Measurements from ENCODE around the gene DLL3. TPM values are rescaled to one million over a fixed set of nuclear protein-coding genes. Genes with fewer than 3 reads are reported as not detected.
A peak's percentile ranks its signal among the peaks of the same experiment; 100 is the strongest.
"Not testable (repeated sequence)": the region's sequence is repeated elsewhere in the genome, so short reads cannot be mapped to it uniquely, and the experiment has no call there.

Gene DLL3
- total RNA-seq, 2 donors from 2014 or later = not detected

DNA sequence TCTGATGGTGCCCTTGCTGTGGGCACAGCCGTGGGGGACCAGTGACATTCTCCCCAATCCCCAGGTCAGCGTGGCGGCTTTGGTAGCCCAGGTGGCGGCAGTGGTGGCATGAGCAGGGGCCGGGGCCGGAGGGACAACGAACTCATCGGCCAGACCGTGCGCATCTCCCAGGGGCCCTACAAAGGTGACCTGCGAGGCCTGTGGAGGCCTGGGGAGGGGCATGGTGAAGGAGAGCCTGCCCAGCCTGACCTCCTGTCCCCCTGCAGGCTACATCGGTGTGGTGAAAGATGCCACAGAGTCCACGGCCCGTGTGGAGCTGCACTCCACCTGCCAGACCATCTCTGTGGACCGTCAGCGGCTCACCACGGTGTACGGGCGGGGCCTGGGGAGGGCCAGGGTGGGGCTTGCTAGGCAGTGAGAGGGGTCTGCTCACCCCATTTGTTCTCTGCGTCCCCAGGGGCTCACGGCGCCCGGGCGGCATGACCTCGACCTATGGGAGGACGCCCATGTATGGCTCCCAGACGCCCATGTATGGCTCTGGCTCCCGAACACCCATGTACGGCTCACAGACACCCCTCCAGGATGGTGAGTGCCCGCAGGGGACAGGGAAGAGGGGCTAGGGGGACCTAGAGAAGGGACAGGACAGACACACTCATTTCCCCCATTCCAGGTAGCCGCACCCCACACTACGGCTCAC, 25.9 kb upstream of the DLL3 start:
- Histone ChIP-seq H3K36me3 (peaks cover 15% of the 10 kb centered on the region), H3K9ac (ENCODE audit: low read depth in 2 of 2, low read length in 2 of 2) (no peak overlapping the region), H3K27ac (no peak overlapping the region), H3K4me3 (no peak overlapping the region), H3K4me1 (no peaks in the 10 kb centered on the region), H3K27me3 (no peaks in the 10 kb centered on the region), H3K9me3 (no peaks in the 10 kb centered on the region)
- intact Hi-C loops (cut with DNase I) = loop anchor here (5.0 kb wide), 1 partner anchor 59 kb away; the partner anchor contains the start of gene EID2B
- TF ChIP-seq, protein P1, sequence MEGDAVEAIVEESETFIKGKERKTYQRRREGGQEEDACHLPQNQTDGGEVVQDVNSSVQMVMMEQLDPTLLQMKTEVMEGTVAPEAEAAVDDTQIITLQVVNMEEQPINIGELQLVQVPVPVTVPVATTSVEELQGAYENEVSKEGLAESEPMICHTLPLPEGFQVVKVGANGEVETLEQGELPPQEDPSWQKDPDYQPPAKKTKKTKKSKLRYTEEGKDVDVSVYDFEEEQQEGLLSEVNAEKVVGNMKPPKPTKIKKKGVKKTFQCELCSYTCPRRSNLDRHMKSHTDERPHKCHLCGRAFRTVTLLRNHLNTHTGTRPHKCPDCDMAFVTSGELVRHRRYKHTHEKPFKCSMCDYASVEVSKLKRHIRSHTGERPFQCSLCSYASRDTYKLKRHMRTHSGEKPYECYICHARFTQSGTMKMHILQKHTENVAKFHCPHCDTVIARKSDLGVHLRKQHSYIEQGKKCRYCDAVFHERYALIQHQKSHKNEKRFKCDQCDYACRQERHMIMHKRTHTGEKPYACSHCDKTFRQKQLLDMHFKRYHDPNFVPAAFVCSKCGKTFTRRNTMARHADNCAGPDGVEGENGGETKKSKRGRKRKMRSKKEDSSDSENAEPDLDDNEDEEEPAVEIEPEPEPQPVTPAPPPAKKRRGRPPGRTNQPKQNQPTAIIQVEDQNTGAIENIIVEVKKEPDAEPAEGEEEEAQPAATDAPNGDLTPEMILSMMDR (IDR thresholded peaks at IDR 0.05) = no peak
- no peak for DNase-seq

DNA sequence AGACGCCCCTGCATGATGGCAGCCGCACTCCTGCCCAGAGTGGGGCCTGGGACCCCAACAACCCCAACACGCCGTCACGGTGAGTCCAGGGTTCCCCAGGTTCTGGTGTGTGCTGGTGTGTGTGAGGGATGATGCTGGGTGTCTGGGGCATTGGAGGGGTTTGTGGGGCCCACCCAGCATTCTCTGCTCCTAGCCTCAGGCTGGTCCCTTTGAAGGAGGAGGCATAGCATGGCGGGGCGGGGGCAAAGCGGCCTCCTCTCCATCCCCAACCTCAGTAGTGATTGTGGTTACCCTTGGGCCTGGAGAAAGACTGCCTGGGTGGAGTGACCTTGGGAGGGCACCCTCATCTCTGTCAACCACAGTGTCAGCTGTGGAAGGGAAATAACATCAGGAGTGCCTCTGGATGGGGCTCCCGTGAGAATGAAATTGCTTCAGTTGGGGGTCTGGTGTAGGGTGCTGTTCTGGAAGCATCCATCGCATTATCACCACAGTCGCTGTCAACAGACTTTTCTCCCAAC, 25.2 kb upstream of the DLL3 start:
- H3K4me1 ChIP-seq = no peaks in the 10 kb centered on the region
- no peaks in the 10 kb centered on the region for H3K9me3 ChIP-seq
- no peak for DNase-seq
- no peak overlapping the region for H3K27ac ChIP-seq
- intact Hi-C loops (cut with DNase I) = loop anchor here (5.0 kb wide), 1 partner anchor 59 kb away; the partner anchor contains the start of gene EID2B
- no peak overlapping the region for H3K4me3 ChIP-seq
- no peaks in the 10 kb centered on the region for H3K27me3 ChIP-seq
- peaks cover 15% of the 10 kb centered on the region for H3K36me3 ChIP-seq
- TF ChIP-seq, protein P1 (IDR thresholded peaks at IDR 0.05) = no peak
- no peak overlapping the region for H3K9ac ChIP-seq (ENCODE audit: low read depth in 2 of 2, low read length in 2 of 2)

DNA sequence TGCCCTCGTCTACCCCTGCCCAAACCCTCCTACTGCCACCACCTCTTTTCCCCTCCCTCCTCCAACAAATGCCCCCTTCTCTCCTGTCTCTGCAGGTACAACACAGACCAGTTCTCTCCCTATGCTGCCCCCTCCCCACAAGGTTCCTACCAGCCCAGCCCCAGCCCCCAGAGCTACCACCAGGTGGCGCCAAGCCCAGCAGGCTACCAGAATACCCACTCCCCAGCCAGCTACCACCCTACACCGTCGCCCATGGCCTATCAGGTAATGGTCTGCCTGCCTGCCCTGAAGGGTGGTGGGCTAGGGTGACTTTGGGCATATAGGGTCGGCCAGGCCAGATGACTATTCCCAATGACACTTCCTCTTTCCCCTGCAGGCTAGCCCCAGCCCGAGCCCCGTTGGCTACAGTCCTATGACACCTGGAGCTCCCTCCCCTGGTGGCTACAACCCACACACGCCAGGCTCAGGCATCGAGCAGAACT, 24.6 kb upstream of the DLL3 start:
- intact Hi-C loops (cut with DNase I) = loop anchor here (5.0 kb wide), 1 partner anchor 58 kb away; the partner anchor contains the start of gene EID2B
- Histone ChIP-seq H3K27ac (no peak overlapping the region), H3K27me3 (no peaks in the 10 kb centered on the region), H3K9ac (ENCODE audit: low read depth in 2 of 2, low read length in 2 of 2) (no peak overlapping the region), H3K9me3 (no peaks in the 10 kb centered on the region), H3K4me3 (no peak overlapping the region), H3K4me1 (no peaks in the 10 kb centered on the region), H3K36me3 (peaks cover 11% of the 10 kb centered on the region)
- TF ChIP-seq, protein P1 (IDR thresholded peaks at IDR 0.05) = peak; percentile 45
- DNase-seq = peak; percentile 53

DNA sequence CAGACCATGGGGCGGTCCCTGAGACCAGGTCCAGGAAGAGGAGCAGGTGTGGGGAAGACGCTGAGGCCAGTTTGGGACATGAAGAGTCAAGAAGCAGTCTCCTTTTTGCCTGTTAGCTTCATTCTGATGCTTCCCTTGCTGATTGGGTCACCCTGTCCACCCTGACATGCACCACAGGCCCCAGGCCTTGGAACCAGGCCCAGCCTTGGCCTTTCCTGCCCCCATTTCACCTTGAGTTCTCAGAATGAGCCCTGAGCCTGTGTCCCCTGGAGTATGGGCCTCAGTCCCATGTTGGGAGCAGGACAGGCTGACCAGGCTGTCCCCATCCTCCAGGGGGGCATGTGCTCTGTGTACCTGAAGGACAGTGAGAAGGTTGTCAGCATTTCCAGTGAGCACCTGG, 23.0 kb upstream of the DLL3 start:
- intact Hi-C loops (cut with DNase I) = no loop called here
- TF ChIP-seq, protein P1 (IDR thresholded peaks at IDR 0.05) = no peak
- no peak for DNase-seq
- Histone ChIP-seq H3K36me3 (peaks cover 6% of the 10 kb centered on the region), H3K27me3 (no peaks in the 10 kb centered on the region), H3K4me3 (no peak overlapping the region), H3K9me3 (no peaks in the 10 kb centered on the region), H3K9ac (ENCODE audit: low read depth in 2 of 2, low read length in 2 of 2) (no peak overlapping the region), H3K27ac (no peak overlapping the region), H3K4me1 (no peaks in the 10 kb centered on the region)

DNA sequence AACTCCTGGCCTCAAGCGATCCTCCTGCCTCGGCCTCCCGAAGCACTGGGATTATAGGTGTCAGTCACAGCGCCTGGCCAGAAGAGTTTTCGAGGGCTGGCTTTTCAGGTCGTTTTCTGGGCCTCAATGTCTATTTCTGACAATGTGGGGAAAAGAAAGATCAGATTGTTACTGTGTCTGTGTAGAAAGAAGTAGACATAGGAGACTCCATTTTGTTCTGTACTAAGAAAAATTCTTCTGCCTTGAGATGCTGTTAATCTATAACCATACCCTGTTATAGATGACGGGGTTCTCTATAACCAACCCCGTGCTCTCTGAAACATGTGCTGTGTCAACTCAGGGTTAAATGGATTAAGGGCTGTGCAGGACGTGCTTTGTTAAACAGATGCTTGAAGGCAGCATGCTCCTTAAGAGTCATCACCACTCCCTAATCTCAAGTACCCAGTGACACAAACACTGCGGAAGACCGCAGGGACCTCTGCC, 19.4 kb upstream of the DLL3 start:
- H3K27ac ChIP-seq, DNase-seq, H3K4me3 ChIP-seq: not testable (repeated sequence)

DNA sequence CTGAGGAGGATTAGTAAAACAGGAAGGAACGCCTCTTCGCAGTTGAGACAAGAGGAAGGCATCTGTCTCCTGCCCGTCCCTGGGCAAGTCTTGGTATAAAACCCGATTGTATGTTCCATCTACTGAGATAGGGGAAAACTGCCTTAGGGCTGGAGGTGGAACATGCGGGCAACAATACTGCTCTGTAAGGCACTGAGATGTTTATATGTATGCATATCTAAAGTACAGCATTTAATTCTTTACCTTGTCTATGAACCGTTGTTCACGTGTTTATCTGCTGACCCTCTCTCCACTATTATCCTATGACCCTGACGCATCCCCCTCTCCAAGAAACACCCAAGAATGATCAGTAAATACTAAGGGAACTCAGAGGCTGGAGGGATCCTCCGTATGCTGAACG, 18.8 kb upstream of the DLL3 start:
- Histone ChIP-seq H3K27ac (no peak overlapping the region), H3K27me3 (no peaks in the 10 kb centered on the region), H3K4me3 (peak overlapping the region; percentile 87), H3K36me3 (no peaks in the 10 kb centered on the region), H3K4me1 (no peaks in the 10 kb centered on the region), H3K9ac (ENCODE audit: low read depth in 2 of 2, low read length in 2 of 2) (peak overlapping the region; percentile 80 to 91), H3K9me3 (no peaks in the 10 kb centered on the region)
- DNase-seq = no peak
- TF ChIP-seq, protein P1 (IDR thresholded peaks at IDR 0.05) = no peak
- intact Hi-C loops (cut with DNase I) = no loop called here

More for the DNA sequence above, 19.4 kb upstream of the DLL3 start:
- intact Hi-C loops (cut with DNase I); H3K9me3 ChIP-seq; H3K4me1 ChIP-seq; H3K9ac ChIP-seq (ENCODE audit: low read depth in 2 of 2, low read length in 2 of 2); H3K36me3 ChIP-seq; H3K27me3 ChIP-seq: not testable (repeated sequence)

All from colonic mucosa (tissue), 4 donors.